Measurements from ENCODE around the gene NBPF11.
A peak's percentile ranks its signal among the peaks of the same experiment; 100 is the strongest.
"Not testable (repeated sequence)": the region's sequence is repeated elsewhere in the genome, so short reads cannot be mapped to it uniquely, and the experiment has no call there.

NBPF11 gene, protein sequence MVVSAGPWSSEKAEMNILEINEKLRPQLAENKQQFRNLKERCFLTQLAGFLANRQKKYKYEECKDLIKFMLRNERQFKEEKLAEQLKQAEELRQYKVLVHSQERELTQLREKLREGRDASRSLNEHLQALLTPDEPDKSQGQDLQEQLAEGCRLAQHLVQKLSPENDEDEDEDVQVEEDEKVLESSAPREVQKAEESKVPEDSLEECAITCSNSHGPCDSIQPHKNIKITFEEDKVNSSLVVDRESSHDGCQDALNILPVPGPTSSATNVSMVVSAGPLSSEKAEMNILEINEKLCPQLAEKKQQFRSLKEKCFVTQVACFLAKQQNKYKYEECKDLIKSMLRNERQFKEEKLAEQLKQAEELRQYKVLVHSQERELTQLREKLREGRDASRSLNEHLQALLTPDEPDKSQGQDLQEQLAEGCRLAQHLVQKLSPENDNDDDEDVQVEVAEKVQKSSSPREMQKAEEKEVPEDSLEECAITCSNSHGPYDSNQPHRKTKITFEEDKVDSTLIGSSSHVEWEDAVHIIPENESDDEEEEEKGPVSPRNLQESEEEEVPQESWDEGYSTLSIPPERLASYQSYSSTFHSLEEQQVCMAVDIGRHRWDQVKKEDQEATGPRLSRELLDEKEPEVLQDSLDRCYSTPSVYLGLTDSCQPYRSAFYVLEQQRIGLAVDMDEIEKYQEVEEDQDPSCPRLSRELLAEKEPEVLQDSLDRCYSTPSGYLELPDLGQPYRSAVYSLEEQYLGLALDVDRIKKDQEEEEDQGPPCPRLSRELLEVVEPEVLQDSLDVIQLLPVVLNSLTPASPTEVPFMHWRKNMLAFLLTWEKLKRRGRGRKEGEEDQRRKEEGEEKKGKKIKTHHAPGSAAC

DNA sequence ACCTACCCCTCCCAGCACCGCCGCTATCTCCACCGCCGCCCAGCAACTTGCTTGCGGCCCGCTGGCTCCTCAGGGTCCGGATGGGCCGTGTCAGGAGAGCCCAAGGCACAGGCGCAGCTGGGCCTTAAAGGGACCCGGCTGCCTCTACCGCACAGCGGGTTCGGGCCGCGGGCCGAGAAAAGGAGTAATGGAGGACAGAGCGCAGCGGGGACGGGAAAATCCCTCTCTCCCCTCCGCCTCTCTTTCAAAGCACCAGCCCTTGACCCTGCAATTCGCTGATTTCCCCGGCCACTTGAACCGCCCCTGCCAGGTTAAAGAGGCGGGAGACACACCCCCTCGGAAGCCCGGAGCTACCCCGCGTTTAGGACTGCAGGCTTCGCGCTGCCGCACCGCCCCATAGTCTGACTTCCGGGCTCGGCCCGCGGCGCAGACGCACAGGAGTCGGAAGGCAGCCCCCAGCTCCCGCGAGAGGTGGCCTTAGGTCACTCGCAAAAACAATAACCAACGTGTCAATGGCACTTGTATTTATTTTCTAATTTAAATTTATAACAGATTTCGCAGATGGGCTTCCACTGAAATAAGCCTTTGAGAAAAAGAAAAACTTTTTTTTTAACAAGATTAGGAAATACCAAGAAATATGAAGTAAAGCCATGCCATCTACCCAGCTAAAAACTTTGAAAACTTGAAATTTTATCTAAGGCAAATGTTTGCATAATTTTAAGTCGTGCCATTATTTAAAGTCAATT, at the start of gene NBPF11:
Gene NBPF11, minus strand, starts transcription at position 371 of the 746 bp plus-strand sequence. CDS start 25,278 bp downstream, outside the sequence.
- H3K4me3 Mint-ChIP-seq, result peak within 1 kb of the TSS; percentile 97
- not testable (repeated sequence) for H3K27me3 Mint-ChIP-seq; H3K9me3 Mint-ChIP-seq (ENCODE audit: low read depth); H3K36me3 Mint-ChIP-seq
- H3K27ac Mint-ChIP-seq, result peak within 1 kb of the TSS; percentile 85
- peaks cover 16% of the 10 kb centered on the region for H3K4me1 Mint-ChIP-seq (ENCODE audit: low read depth)

DNA sequence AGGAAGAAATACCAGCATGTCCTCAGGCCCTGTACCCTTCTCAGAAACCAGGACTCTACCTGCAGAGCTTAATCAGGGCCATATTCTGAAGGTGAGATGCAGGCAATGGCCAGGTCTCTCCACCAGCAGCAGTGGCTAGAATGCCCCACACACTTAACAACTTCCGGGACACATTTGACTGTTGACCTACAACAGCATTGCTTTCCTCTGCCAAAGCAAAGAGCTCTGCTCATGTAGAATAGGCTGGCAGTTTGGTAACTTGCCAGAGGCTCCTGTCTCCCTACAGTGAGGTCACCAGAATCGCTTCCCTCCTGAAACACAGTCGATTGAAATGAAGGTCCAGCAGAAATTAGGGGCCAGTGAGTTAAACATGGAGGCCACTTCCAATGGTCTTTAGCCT, 45.3 kb upstream of the NBPF11 start:
- H3K27me3 Mint-ChIP-seq; H3K4me3 Mint-ChIP-seq; H3K36me3 Mint-ChIP-seq; H3K9me3 Mint-ChIP-seq (ENCODE audit: low read depth); H3K27ac Mint-ChIP-seq; H3K4me1 Mint-ChIP-seq (ENCODE audit: low read depth): not testable (repeated sequence)

DNA sequence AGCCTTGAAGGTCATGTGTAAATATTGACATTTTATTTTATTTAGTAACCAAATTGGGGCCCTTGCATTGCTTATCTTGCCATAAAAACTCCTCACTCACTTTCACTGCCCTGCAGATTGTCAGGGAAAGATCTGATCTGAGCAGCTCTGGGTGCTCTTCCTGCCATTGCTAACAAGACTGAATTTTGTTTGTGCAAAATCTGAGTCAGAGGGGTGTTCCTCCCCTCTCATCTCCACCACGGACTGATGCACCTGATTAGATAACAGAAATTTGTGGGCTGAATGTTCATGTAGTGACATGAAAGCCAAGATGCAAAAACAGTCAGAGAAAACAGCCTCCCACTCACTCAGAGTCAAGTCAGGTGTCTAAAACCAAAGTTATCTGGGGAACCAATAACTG, 44.9 kb upstream of the NBPF11 start:
- H3K27ac Mint-ChIP-seq; H3K27me3 Mint-ChIP-seq; H3K4me1 Mint-ChIP-seq (ENCODE audit: low read depth); H3K4me3 Mint-ChIP-seq; H3K36me3 Mint-ChIP-seq; H3K9me3 Mint-ChIP-seq (ENCODE audit: low read depth): not testable (repeated sequence)

DNA sequence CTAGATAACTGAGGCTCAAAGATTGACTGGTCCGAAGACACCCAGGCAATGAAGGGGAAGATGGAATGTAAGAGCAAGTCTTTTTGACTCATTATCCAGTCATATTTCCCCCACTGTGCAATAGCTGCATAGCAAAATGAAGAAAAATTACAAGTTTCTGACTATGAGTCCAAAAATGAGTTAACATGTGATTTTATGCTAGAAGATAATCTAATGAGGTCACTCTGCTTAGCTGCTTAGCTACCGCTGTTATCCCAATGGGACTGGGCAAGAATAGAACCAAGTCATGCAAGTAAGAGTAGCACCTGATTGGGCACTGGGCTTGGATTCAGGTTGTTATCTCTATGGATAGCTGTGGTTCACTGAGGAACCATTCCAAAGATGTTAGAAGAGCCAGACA, 43.0 kb upstream of the NBPF11 start:
- H3K4me1 Mint-ChIP-seq (ENCODE audit: low read depth); H3K4me3 Mint-ChIP-seq; H3K27me3 Mint-ChIP-seq; H3K27ac Mint-ChIP-seq; H3K9me3 Mint-ChIP-seq (ENCODE audit: low read depth); H3K36me3 Mint-ChIP-seq: not testable (repeated sequence)

DNA sequence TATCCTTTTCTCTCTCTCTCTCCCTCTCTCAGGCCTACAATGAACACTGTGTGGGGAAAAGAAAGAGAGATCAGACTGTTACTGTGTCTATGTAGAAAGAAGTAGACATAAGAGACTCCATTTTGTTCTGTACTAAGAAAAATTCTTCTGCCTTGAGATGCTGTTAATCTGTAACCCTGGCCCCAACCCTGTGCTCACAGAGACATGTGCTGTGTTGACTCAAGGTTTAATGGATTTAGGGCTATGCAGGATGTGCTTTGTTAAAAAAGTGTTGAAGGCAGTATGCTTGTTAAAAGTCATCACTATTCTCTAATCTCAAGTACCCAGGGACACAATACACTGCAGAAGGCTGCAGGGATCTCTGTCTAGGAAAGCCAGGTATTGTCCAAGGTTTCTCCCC, 36.7 kb upstream of the NBPF11 start:
- H3K27ac Mint-ChIP-seq; H3K4me3 Mint-ChIP-seq; H3K36me3 Mint-ChIP-seq; H3K4me1 Mint-ChIP-seq (ENCODE audit: low read depth); H3K27me3 Mint-ChIP-seq; H3K9me3 Mint-ChIP-seq (ENCODE audit: low read depth): not testable (repeated sequence)

DNA sequence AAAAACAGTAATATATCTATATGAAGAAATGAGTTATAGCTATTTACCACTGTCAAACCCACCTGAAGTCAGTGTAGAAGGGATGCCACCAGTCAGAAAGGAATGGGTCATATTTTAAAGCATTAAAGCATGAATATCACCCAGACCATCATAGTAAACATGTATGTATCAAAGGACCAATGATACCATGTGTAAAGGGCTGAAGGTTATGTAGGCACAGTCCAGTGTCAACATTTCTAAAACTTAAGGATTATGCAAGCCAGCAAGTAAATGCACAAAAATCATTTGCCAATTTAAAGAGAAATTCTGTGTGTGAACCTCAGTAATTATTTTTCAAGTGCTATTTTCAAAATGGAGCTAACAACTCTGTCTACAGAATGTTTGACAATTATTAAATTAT, 26.6 kb upstream of the NBPF11 start:
- not testable (repeated sequence) for H3K9me3 Mint-ChIP-seq (ENCODE audit: low read depth); H3K4me1 Mint-ChIP-seq (ENCODE audit: low read depth); H3K27ac Mint-ChIP-seq; H3K4me3 Mint-ChIP-seq; H3K27me3 Mint-ChIP-seq; H3K36me3 Mint-ChIP-seq

DNA sequence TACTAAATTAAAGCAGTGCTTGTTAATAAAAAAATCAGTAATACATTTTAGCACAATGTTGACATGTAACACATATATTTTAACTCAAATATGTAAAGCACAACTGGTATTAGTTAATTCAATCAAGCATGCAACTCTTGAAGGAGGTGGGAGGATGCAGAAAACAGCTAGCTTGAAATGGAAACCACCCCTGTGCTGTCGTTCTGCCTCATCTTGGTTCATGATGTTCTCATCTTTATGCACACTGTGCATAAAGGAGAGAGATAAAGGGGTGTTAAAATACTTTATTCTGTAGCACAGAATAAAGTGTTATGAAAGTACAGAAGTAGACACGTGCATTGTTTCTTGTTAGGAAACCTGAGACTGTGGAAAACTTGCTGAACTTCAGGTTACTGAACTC, 23.3 kb upstream of the NBPF11 start:
- not testable (repeated sequence) for H3K36me3 Mint-ChIP-seq; H3K9me3 Mint-ChIP-seq (ENCODE audit: low read depth); H3K27me3 Mint-ChIP-seq; H3K4me3 Mint-ChIP-seq; H3K4me1 Mint-ChIP-seq (ENCODE audit: low read depth); H3K27ac Mint-ChIP-seq

DNA sequence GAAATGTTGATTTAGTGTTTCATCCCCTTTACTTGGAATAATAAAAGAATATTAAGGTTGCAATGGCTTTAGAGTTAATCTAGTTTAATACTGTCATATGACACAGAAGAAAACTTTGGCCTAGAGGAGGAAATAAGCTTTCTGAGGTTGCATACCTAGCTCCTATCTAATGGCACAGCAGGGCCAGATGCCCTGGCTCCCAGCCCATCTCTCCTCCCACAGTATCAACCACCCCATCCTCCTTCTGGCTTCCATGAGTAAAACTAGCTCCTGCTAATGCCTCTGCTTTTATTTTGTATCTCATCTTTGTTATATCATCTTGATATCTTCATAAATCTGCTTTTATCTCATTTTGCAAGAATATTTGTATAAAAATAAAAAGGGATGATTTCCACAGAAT, 19.9 kb upstream of the NBPF11 start:
- H3K4me3 Mint-ChIP-seq; H3K4me1 Mint-ChIP-seq (ENCODE audit: low read depth); H3K36me3 Mint-ChIP-seq; H3K27me3 Mint-ChIP-seq; H3K9me3 Mint-ChIP-seq (ENCODE audit: low read depth); H3K27ac Mint-ChIP-seq: not testable (repeated sequence)

DNA sequence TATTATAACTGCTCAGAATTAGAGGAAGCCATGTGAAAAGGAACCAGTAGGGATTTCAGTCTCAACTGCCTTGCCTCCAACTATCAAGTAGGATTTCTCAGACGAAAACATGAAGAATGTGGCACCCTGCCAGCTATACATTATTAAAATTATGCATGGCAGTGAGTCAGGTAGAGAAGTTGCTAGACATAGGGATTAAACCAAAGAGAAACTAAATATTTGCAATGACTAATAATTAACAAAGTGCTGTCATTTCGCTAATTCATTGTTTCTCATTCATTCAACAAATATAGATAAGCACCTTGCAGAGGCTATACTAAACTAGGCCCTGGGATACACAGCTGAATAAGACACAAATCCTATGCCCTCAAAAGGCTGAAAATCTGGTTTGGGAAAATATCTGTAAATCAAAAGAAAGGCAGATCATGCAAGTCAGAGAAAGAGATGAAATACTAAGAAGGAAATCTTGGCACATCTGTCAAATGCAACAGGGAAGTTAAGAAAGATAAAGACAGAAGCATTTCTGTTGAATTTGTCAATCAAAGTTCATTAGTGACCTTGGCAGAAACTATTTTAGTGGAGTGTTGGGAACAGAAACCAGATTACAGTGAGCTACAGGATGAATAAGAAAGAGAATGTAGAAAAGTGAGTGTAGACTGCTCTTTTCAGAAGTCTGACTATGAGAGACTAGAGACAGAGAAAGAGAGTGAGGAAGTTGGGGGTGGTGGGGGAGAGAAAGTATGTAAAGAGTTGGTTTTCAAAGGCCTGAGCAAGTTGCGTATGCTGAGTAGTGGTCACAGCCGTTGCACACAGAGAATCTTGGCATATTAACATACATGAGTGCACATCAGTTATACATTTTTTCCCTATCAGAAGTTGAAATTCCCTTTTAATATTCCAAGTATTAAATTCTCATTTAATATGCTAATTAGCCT, 14.7 kb upstream of the NBPF11 start:
- H3K4me1 Mint-ChIP-seq (ENCODE audit: low read depth), result no peaks in the 10 kb centered on the region
- H3K27me3 Mint-ChIP-seq, result peaks cover 6% of the 10 kb centered on the region
- H3K9me3 Mint-ChIP-seq (ENCODE audit: low read depth), result no peaks in the 10 kb centered on the region
- H3K27ac Mint-ChIP-seq, result no peak overlapping the region
- peaks cover 2% of the 10 kb centered on the region for H3K36me3 Mint-ChIP-seq
- H3K4me3 Mint-ChIP-seq, result no peak overlapping the region

DNA sequence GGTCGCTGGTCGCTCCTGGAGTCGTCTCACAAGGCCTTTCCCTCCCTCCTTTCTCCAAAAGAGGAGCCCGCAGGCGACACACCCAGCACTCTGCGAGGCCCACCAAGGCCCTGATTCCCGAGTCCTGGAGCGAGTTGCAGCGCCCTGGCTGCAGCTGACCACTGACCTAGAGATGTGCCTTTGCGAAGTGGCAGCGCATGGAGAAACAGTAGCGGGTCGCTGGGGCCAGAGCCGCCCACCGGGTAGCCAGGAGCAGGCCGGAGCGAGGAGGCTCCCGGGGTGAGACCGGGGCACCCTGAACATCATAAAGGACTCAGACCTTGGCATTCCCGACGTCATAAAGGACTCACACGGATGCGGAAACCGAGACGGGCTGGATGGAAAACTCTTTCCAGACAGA, 10.3 kb upstream of the NBPF11 start:
- Mint-ChIP-seq H3K4me1 (ENCODE audit: low read depth) (peaks cover 7% of the 10 kb centered on the region), H3K9me3 (ENCODE audit: low read depth) (no peaks in the 10 kb centered on the region), H3K4me3 (no peak overlapping the region), H3K36me3 (peaks cover 2% of the 10 kb centered on the region), H3K27ac (no peak overlapping the region), H3K27me3 (peaks cover 12% of the 10 kb centered on the region)

DNA sequence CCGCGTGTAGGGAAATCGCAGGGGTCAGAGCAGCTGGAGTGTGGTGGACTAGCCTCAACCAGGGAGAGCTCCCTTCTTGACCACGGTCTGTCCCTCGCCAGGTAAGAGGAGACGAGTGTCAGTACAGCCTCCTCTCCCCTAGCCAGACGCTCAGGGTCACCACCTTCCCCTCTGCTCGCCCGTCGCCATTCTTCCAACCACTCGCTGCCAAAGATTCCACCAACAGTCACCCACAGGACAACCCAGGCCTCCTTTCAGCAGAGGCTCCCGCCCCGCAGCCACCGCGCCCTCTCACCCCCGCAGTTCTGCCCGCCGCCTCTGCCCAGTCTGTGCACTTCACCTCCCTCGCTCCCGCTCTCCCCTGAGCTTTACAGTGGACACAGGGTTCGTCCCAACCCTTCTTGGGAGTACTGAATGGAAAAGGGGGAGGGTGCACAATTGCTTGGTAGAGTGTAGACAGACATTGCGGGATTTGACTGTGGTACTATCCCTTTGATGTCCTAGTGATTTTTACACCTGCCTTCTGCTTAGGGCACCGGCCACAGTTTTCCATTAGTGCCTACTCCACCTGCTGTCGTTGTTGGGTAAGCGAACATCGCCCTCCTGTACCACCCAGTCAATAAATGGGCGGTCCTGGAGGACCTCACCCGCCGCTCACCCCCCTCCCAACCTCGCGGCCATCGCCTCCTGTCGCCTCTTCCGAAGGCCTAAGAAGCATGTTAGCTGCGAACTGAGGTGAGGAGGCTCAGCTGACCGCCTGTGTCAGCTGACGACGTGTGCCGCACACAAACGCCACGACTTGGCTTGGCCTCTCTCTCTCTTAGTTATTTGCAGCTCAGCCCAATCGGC, 9.2 kb upstream of the NBPF11 start:
- Mint-ChIP-seq H3K36me3 (peaks cover 2% of the 10 kb centered on the region), H3K27ac (no peak overlapping the region), H3K27me3 (peaks cover 8% of the 10 kb centered on the region), H3K4me3 (no peak overlapping the region), H3K9me3 (ENCODE audit: low read depth) (no peaks in the 10 kb centered on the region), H3K4me1 (ENCODE audit: low read depth) (peaks cover 7% of the 10 kb centered on the region)

DNA sequence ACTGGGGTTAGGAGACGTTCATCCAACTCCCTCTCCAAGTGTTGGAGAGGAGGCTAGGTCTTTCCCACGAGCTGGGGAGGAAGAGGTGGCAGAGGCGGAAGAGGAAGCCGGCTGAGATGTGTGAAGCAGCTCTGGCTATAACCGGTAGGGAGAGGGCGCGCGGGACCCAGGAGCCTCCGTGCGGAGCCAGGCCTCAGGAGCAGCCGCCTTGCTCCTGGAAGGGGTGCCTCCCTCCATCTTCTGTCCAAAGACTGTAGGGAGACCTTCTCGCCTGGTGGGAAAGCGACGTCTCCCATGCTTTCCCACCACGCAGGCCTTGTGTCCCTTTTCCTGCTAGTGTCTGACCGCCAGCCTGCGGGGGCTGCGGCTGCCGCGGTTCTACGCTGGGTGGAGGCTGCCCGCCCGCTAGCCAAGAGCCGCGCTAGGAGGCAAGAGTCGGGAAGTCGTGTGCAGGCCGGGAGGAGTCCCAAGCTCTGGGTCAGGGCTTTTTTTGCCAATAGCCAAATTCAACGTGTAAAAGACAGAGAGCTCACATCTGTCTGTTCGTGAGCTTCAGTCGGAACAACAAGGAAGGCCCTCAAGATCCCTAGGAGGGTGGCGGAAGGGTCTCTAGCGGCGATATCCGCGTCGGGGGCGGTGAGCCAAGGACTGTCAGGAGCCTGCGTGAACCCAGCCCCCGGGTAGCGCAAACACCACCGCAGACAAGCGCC, 8.4 kb upstream of the NBPF11 start:
- H3K36me3 Mint-ChIP-seq, result peaks cover 2% of the 10 kb centered on the region
- H3K4me3 Mint-ChIP-seq, result no peak overlapping the region
- H3K27ac Mint-ChIP-seq, result no peak overlapping the region
- peaks cover 8% of the 10 kb centered on the region for H3K27me3 Mint-ChIP-seq
- H3K4me1 Mint-ChIP-seq (ENCODE audit: low read depth), result peaks cover 12% of the 10 kb centered on the region
- no peaks in the 10 kb centered on the region for H3K9me3 Mint-ChIP-seq (ENCODE audit: low read depth)

DNA sequence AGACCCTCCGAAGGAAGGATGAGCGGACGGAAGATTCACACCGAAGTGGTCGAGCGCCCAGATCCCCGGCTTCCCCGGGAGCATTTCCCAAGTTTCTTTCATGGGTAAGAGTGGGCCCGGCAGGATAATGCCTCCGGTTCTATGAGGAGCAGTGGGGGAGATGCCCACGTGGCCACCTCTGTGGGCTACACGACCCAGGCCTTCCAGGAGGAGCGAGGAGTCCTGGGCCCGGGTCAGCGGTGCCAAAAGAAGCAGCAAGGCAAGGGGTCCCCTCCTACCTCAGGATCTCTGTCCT, 7.9 kb upstream of the NBPF11 start:
- Mint-ChIP-seq H3K9me3 (ENCODE audit: low read depth) (no peaks in the 10 kb centered on the region), H3K4me1 (ENCODE audit: low read depth) (peaks cover 12% of the 10 kb centered on the region), H3K36me3 (peaks cover 2% of the 10 kb centered on the region), H3K27ac (no peak overlapping the region), H3K4me3 (no peak overlapping the region), H3K27me3 (peaks cover 8% of the 10 kb centered on the region)
